Memory B cell (primary cell): ENCODE results near the gene CHAF1A.

ENCODE experiments used
- ATAC-seq: fragments of 150-1000 bp; cut with Tn5 transposase; 2 replicates; pipeline ENCODE4 v1.10.0; 2021; ENCODE audit warnings: low read depth, mild to moderate bottlenecking, moderate library complexity
- DNase-seq, 2 donors: peaks; one replicate each; pipeline ENCODE4 v3.0.0; 2022; ENCODE audit warnings: low spot score in 2 of 2
- H3K27ac Mint-ChIP-seq: one replicate; pipeline ENCODE4 v1.8.0; 2022; ENCODE audit warnings: mild to moderate bottlenecking, moderate library complexity, mixed read lengths
- H3K27me3 Mint-ChIP-seq: one replicate; pipeline ENCODE4 v1.8.0; 2022; ENCODE audit warnings: mixed read lengths
- H3K36me3 Mint-ChIP-seq: one replicate; pipeline ENCODE4 v1.8.0; 2022; ENCODE audit warnings: mild to moderate bottlenecking, mixed read lengths
- H3K4me1 Mint-ChIP-seq: one replicate; pipeline ENCODE4 v1.8.0; 2022; ENCODE audit warnings: mixed read lengths
- H3K4me3 Mint-ChIP-seq: one replicate; pipeline ENCODE4 v1.8.0; 2022; ENCODE audit warnings: mild to moderate bottlenecking, moderate library complexity, mixed read lengths
- H3K9me3 Mint-ChIP-seq: one replicate; pipeline ENCODE4 v1.8.0; 2022; ENCODE audit warnings: mixed read lengths

CHAF1A gene

DNA sequence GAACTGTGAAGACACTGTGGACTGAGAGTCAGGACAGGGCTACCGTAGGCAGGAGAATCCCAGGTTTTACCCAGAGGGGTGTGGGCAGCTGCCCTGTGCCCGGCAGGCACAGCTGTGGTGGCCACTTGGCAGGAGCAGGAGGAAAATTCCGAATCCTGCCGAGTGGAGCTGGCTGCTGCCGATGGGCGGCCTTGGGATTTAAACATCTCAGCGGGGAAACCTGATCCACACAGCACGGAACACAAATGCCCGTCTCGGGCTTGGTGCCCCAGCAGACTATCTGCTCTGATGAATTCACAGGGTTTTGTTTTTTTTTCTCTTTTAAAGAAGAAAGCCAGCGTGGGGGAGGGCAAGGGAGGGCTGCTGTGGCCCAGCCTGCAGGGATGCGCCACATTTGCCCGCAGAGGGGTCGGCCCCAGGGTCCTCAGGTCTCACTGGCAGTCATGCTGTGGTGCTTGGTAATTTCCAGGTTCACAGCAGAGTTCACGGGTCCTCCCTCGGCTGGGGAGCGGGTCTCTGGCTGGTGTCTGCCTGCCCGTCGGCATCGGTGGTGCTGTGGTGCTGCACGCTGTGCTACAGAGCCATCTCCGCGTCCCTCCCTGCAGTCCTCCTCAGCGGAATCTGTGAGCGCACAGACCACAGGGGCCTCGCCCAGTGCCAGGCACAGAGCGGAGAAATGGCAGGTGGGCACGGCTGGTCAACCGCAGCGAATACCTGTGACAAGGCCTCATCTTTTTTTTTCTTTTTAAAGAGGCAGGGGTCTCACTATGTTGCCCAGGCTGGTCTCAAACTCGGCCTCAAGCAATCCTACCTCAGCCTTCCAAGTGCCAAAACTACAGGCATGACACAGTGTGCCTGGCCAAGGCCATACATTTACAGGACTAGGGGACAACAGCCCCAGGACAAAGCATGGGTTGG lies 30.9 kb upstream of the CHAF1A start:
- DNase-seq = no peak
- H3K4me1 Mint-ChIP-seq = peaks cover 54% of the 10 kb centered on the region
- no peak overlapping the region for H3K27ac Mint-ChIP-seq
- H3K36me3 Mint-ChIP-seq = peaks cover 3% of the 10 kb centered on the region
- no peak for ATAC-seq
- H3K27me3 Mint-ChIP-seq = no peaks in the 10 kb centered on the region
- no peaks in the 10 kb centered on the region for H3K9me3 Mint-ChIP-seq
- H3K4me3 Mint-ChIP-seq = peak overlapping the region; percentile 55

DNA sequence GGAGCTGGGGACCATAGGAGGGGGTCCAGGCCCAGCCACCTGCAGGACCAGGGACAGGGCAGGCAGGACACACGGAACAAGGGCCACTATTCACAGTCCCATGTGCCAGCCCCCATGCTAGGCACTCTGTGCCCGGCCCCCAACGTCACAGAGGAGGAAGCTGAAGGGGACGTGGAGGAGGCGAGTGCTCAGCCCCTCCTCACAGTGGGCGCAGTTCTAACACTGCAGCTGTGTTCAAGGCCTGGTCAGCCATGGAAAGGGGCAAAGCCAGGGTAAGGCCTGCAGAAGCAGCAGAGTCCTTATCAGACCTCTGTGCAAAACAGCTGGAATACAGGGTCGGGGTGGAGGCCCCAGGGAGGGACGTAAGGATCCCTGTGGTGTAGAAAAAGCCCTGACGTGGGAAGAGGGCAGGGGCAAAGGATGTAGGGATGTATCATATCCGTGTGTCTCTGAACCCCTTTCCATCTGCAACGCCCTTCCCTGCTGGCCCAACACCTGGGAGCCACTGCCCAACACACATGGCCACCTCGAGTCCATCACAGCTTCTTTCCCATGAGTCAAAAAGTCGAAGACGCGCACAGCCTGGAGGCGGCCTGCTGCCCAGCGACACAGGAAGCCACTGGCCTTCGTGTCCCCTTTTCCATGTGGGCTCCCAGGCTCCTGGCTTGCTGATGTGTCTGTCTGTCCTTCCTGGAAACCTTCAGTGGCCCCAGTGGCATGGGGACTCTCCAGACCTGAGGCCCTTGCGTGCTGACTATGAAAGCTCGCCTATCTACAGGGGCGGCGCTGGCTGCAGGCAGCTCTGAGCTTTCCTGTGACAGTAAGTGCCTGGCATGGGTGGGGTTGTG lies 30.1 kb upstream of the CHAF1A start:
- no peak overlapping the region for H3K4me3 Mint-ChIP-seq
- no peaks in the 10 kb centered on the region for H3K36me3 Mint-ChIP-seq
- no peak for ATAC-seq
- DNase-seq = no peak
- peaks cover 62% of the 10 kb centered on the region for H3K4me1 Mint-ChIP-seq
- H3K9me3 Mint-ChIP-seq = no peaks in the 10 kb centered on the region
- H3K27me3 Mint-ChIP-seq = no peaks in the 10 kb centered on the region
- H3K27ac Mint-ChIP-seq = no peak overlapping the region

DNA sequence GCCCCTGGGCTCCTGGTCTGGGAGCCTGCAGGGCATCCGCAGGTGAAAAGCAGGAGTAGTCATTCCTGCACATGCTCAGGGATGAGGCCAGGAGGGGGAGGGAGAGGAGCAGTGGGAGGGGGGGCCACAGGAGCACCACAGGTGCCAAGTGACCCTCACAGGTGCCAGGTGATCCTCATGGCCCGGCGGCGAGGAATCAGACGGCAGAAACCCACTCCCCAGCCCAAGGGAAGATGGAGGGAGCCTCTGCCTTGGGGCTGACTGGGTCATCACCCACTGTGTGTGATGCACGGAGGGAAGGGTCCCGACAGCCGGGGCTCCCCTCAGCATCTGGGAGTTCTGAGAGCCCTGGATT lies 29.4 kb upstream of the CHAF1A start:
- H3K27me3 Mint-ChIP-seq = no peaks in the 10 kb centered on the region
- no peaks in the 10 kb centered on the region for H3K36me3 Mint-ChIP-seq
- H3K4me3 Mint-ChIP-seq = no peak overlapping the region
- H3K4me1 Mint-ChIP-seq = peaks cover 60% of the 10 kb centered on the region
- no peak overlapping the region for H3K27ac Mint-ChIP-seq
- DNase-seq (no peak), ATAC-seq (no peak)
- no peaks in the 10 kb centered on the region for H3K9me3 Mint-ChIP-seq

DNA sequence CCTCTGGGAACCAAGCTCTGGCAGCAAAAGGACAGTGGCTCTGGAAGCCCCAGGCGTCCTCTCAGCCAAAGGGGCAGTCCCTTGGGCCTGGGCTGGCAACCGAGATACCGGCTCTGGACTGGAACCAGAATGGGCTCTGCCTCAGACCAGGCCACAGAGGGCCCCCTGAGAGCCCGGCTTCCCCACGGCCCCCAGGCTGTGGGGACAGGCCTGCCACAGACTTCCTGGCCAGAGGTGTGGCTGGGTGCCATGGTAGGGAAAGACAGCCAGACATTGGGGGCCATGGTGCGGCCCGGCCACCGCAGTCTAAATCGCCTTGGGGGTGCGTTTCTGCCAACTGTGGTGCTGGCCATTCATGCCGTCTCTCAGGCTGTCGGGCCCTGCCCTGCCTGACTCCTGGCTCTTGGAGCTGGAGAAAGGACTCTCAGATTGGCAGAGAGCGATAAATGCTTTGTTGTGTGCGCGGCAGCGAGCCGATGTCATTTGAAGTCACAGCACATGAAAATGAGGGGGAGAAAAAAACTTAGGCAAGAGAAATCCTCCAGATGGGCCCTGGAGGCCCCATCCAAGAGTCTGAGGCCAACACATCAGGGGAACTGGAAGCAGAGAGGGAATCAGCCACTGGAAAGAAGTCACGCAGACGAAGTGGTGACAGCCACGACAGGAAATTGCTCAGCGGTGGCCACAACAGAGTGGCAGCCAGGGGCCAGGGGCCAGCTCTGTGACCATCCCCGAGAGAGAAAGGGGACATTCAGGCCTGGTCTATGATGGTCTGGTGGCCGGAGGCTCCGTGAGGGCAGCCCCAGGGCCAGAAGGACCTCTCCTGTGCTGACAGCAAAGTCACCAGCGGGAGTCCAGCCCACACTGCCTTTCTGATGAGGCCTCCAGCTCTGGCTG lies 28.6 kb upstream of the CHAF1A start:
- H3K36me3 Mint-ChIP-seq = no peaks in the 10 kb centered on the region
- peak overlapping the region; percentile 59 for H3K27ac Mint-ChIP-seq
- no peaks in the 10 kb centered on the region for H3K9me3 Mint-ChIP-seq
- ATAC-seq (no peak), DNase-seq (no peak)
- peaks cover 53% of the 10 kb centered on the region for H3K4me1 Mint-ChIP-seq
- H3K27me3 Mint-ChIP-seq = no peaks in the 10 kb centered on the region
- peak overlapping the region; percentile 44 for H3K4me3 Mint-ChIP-seq

DNA sequence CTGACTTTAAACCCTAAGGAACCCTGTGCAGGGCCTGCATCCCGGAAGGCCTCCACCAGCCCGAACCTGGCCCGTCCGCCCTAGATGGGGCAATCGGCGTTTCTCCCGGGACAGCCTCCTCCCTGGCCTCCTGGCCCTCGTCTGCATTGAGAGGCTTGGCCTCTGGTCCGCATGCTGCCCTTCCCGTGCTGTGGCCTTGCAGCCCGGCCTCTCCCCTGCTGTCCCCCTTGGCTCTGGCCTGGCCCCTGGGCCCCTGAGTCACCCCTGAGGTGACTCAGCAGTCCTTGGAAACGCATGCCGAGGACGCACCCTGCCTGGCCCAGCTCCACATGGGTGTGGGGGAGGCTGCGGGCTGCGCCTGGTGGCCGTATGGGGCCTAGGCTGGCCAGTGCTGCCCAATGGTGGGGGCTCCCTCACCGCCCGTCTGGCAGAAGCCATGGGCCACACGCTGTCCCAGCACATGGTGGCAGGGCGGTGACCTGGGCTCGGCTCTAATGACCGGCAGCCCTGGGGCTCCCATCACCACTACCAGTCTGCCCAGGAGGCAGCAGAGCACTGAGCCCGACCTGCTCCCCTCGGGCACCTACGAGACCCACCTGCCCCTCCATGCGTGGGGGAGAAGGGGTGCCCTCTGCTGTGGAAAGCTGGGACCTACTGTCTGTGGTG lies 27.8 kb upstream of the CHAF1A start:
- H3K4me3 Mint-ChIP-seq = peak overlapping the region; percentile 74
- no peak for DNase-seq

DNA sequence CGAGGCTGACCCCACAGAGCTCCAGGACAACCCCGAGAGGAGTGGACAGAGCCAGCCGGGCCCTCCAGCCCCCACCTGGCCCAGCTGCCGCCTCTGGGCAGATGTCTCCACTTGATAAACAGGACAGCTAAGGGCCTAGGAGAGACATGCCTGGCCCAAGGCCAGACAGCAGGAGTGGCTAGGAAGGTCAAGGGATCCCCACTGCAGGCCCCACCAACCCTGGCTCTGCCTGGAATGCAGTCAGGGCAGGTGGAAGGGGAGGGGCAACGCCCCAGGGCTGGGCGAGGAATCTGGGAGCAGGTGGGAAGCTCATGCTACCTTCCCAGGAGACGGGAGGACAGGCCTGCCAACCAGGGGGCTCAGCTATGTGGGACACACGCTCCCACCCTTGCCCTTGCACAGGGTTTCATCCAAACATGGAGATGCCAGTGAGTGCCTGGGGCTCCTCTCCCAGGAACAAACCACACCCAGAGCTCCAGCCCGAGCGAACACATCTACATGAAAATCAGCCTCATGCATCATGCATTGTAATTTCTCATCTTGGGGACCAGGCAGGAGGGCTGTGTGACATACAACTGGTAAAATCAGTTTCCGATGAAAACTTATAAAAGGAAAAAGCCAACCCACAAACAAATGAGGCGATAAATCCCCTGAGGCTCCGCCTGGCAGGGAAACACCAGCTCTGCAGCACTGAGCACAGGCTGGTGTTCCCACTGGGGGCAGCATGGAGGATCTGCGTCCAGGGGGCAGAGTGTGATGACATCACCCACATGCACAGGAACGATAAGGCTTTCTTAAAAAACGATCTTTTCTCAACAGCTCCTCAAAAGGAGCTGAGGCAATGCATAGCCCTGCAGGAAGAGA lies 27.0 kb upstream of the CHAF1A start:
- Mint-ChIP-seq H3K27ac (peak overlapping the region; percentile 20), H3K27me3 (no peaks in the 10 kb centered on the region), H3K4me3 (peak overlapping the region; percentile 74), H3K9me3 (no peaks in the 10 kb centered on the region), H3K4me1 (peaks cover 55% of the 10 kb centered on the region), H3K36me3 (no peaks in the 10 kb centered on the region)
- DNase-seq = peak in 1 of 2 donors; percentile 62
- ATAC-seq = peak; percentile 71

More for the DNA sequence above, 27.8 kb upstream of the CHAF1A start:
- H3K27ac Mint-ChIP-seq = peak overlapping the region; percentile 20
- no peak for ATAC-seq
- H3K4me1 Mint-ChIP-seq = peaks cover 52% of the 10 kb centered on the region
- H3K36me3 Mint-ChIP-seq = no peaks in the 10 kb centered on the region
- H3K9me3 Mint-ChIP-seq = no peaks in the 10 kb centered on the region
- H3K27me3 Mint-ChIP-seq = no peaks in the 10 kb centered on the region

DNA sequence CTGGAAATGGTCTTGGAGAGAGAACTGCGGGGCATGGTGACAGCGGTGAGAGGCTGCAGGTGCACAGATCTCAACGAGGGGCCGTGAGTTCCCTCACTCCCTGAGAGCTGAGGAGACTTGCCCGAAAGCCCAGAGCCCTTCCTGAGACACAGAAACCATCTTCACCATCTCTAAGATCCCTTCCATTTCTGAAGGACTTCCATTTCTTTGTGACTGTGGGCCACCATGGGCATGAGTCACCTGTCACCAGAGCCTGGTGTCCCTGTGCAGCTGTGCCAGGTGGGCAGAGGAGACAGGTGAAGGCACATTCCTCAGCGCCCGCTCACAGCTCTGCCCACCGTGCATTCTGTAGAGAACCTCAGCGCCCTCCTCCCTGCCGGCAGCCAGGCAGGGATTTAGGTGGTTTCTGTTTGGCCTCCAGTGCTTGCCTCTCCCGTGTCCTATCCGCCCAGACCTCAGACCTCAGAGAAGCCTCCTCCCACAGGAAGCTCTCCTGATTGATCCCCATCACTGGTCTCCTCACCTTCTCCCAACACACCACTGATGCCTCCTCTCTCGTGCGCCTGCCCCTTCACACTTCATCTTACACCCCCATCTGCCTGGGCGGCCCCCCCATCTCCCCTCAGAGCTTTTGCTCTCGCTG lies 26.3 kb upstream of the CHAF1A start:
- H3K4me3 Mint-ChIP-seq = peak overlapping the region; percentile 74
- peaks cover 54% of the 10 kb centered on the region for H3K4me1 Mint-ChIP-seq
- no peaks in the 10 kb centered on the region for H3K9me3 Mint-ChIP-seq
- peak overlapping the region; percentile 20 for H3K27ac Mint-ChIP-seq
- DNase-seq = no peak
- no peak for ATAC-seq
- H3K36me3 Mint-ChIP-seq = no peaks in the 10 kb centered on the region
- no peaks in the 10 kb centered on the region for H3K27me3 Mint-ChIP-seq

DNA sequence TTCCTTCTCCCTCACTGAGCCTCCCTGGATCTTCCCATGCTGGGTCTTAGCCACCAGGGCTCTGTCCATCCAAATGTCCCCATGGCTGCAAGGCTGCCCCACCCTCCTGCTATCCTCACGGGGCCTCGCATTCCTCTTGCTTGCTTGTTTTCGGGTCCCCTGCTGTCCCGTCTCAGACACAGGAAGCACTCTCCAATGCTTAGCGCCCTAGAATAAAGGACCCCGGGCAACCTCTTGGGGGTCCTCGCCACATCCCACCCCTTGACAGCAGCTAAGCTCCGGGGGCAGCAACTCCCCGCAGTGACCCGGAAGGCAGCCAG lies 25.8 kb upstream of the CHAF1A start:
- no peaks in the 10 kb centered on the region for H3K27me3 Mint-ChIP-seq
- H3K9me3 Mint-ChIP-seq = no peaks in the 10 kb centered on the region
- H3K4me1 Mint-ChIP-seq = peaks cover 58% of the 10 kb centered on the region
- ATAC-seq = no peak
- H3K27ac Mint-ChIP-seq = peak overlapping the region; percentile 20
- DNase-seq = no peak
- H3K36me3 Mint-ChIP-seq = no peaks in the 10 kb centered on the region
- peak overlapping the region; percentile 74 for H3K4me3 Mint-ChIP-seq

DNA sequence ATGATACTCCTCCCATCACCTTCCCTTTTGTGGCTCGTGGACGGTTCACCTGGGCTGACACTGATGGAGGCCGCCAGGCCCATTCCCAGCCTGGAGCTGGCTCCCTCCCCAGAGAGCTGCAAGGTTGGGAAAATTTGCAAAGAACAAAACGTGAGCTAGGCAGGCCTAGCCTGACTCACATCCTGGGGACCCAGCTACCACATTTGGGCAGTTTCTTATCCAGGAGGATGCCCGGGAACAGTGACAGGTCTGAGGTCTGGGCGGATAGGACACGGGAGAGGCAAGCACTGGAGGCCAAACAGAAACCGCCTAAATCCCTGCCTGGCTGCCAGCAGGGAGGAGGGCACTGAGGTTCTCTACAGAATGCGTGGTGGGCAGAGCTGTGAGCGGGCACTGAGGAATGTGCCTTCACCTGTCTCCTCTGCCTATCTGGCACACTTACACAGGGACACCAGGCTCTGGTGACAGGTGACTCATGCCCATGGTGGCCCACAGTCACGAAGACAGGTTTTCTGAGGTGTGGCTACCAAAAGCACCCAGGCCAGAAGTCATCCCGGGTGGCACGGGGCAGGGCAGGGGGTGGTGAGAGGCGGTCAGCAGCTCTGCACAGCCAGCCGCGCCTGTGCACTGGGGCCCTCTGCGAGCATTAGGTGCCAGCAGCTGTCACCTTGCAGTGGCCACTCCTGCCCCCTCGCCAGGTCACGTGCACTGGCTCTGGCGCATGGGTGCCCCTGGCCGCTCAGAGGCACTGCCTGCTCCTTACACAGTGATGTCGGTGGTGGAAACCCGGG lies 25.3 kb upstream of the CHAF1A start:
- ATAC-seq (no peak), DNase-seq (no peak)
- Mint-ChIP-seq H3K9me3 (no peaks in the 10 kb centered on the region), H3K4me3 (peak overlapping the region; percentile 74), H3K27ac (peak overlapping the region; percentile 20), H3K36me3 (no peaks in the 10 kb centered on the region), H3K27me3 (no peaks in the 10 kb centered on the region), H3K4me1 (peaks cover 58% of the 10 kb centered on the region)

DNA sequence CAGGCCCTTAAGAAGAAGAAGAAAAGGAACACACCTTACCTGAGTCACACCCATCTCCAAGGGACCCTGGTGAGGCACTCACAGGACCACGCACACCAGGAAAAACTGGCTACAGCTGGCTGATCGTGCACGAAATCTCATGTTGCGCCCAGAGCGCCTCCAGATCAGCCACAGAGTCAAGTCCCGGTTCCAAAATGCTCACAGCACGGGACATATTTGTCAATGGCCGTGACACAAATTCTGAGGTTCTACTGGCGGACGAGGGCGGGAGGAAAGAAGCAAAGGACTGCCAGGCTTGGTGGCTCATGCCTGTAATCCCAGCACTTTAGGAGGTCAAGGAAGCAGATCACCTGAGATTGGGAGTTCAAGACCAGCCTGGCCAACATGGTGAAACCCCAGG lies 23.6 kb upstream of the CHAF1A start:
- Mint-ChIP-seq H3K27ac (peak overlapping the region; percentile 94), H3K36me3 (no peaks in the 10 kb centered on the region), H3K9me3 (no peaks in the 10 kb centered on the region), H3K27me3 (no peaks in the 10 kb centered on the region), H3K4me3 (peak overlapping the region; percentile 86), H3K4me1 (peaks cover 54% of the 10 kb centered on the region)
- no peak for DNase-seq
- ATAC-seq = no peak

DNA sequence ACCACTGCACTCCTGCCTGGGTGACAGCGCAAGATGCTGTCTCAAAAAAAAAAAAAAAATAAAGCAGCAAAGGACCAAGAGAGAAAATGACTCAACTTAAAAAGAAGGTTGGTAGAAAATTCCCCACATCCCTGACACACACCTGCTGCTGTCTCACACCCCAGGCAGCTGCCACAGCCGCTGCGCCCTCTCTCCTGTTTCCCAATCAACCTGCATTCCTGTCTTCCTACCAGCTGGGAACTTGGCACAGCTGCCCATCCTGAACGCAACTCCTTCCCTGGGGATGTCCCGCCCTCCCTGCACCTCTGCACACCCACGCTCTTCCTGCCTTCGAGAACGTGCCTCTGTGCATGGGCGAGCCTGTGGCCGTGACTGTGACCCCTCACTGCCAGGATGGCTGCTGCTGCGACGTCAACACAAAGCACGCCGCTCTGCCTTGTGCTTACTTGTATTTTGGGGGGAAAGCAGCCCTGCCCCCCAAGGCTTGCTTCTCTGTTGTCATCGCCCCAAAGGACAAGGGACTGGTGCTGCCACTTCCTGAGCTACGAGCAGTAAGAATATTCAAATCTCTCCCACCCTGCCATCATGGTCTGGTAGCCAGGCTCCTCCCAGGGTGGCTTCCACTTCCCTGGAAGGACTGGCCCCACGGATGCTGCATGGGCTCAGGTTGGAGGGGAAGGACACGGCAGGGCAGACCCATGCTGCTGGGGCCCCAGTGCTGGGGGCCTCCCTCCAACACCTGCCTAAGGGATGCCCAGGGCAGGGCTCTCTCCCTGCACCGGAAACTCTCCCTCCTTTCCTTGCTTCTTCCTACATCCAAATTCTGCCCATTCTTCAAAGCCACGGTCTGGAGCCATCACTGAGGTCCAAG lies 22.8 kb upstream of the CHAF1A start:
- peak overlapping the region; percentile 94 for H3K27ac Mint-ChIP-seq
- H3K27me3 Mint-ChIP-seq = no peaks in the 10 kb centered on the region
- no peaks in the 10 kb centered on the region for H3K36me3 Mint-ChIP-seq
- peak; percentile 46 for ATAC-seq
- no peaks in the 10 kb centered on the region for H3K9me3 Mint-ChIP-seq
- peaks cover 52% of the 10 kb centered on the region for H3K4me1 Mint-ChIP-seq
- no peak for DNase-seq
- peak overlapping the region; percentile 86 for H3K4me3 Mint-ChIP-seq
